Neural cell (in vitro differentiated cells): ENCODE results near the gene TNKS2. TPM values are rescaled to one million over a fixed set of nuclear protein-coding genes. Genes with fewer than 3 reads are reported as not detected.

ENCODE experiments used
- H2AFZ ChIP-seq: fragments of 200-600, 300-800 bp; sonication (generic), shearing (Covaris generic); 2 replicates; pipeline ENCODE4 v1.6.0; 2014; ENCODE audit warnings: low read depth, mild to moderate bottlenecking, antibody characterized with exemption, low read length, moderate library complexity
- H3F3A ChIP-seq: fragments of 200-600 bp; shearing (Covaris generic); 2 replicates; pipeline ENCODE4 v1.6.1; 2016; ENCODE audit warnings: mild to moderate bottlenecking, moderate library complexity, mixed read lengths, antibody characterized with exemption, low read length; ENCODE audit not compliant: insufficient read depth, poor library complexity, severe bottlenecking
- H3K27ac ChIP-seq: fragments of 200-600, 300-800 bp; sonication (generic), shearing (Covaris generic); 2 replicates; pipeline ENCODE4 v1.5.1; 2014; ENCODE audit warnings: mild to moderate bottlenecking, low read length, moderate library complexity
- H3K27me3 ChIP-seq: fragments of 300-800, 200-600 bp; sonication (generic), shearing (Covaris generic); 2 replicates; pipeline ENCODE4 v1.6.0; 2014; ENCODE audit warnings: mild to moderate bottlenecking, low read depth, low read length, moderate library complexity; ENCODE audit not compliant: insufficient read depth
- H3K36me3 ChIP-seq: fragments of 300-800, 200-600 bp; sonication (generic), shearing (Covaris generic); 2 replicates; pipeline ENCODE4 v1.5.1; 2014; ENCODE audit warnings: mild to moderate bottlenecking, antibody characterized with exemption, low read length, moderate library complexity; ENCODE audit not compliant: insufficient read depth
- H3K4me2 ChIP-seq: fragments of 300-800, 200-600 bp; sonication (generic), shearing (Covaris generic); 2 replicates; pipeline ENCODE4 v1.6.0; 2014; ENCODE audit warnings: mild to moderate bottlenecking, low read length
- H3K4me3 ChIP-seq: fragments of 300-800, 200-600 bp; sonication (generic), shearing (Covaris generic); 2 replicates; pipeline ENCODE4 v1.5.1; 2014; ENCODE audit warnings: mild to moderate bottlenecking, low read length, moderate library complexity
- H3K79me2 ChIP-seq: fragments of 200-600 bp; shearing (Covaris generic); replicated peaks from 2 replicates; pipeline ENCODE4 v1.6.0; 2014; ENCODE audit warnings: mild to moderate bottlenecking, low read length, moderate library complexity; ENCODE audit not compliant: insufficient read depth
- H3K9ac ChIP-seq: fragments of 300-800, 200-600 bp; sonication (generic), shearing (Covaris generic); 2 replicates; pipeline ENCODE4 v1.6.1; 2016; ENCODE audit warnings: mild to moderate bottlenecking, low read length, mixed read lengths
- H3K9me2 ChIP-seq: fragments of 200-600 bp; shearing (Covaris generic); 2 replicates; pipeline ENCODE4 v1.6.1; 2016; ENCODE audit warnings: mild to moderate bottlenecking, low read length, mixed read lengths; ENCODE audit not compliant: insufficient read depth
- H3K9me3 ChIP-seq: fragments of 200-600, 300-800 bp; sonication (generic), shearing (Covaris generic); 2 replicates; pipeline ENCODE4 v1.6.1; 2016; ENCODE audit warnings: mild to moderate bottlenecking, mixed run types, low read length, moderate library complexity, mixed read lengths
- H4K20me1 ChIP-seq: fragments of 200-600 bp; shearing (Covaris generic); 2 replicates; pipeline ENCODE4 v1.6.1; 2016; ENCODE audit warnings: mild to moderate bottlenecking, mixed run types; ENCODE audit not compliant: insufficient read depth
- CTCF ChIP-seq: fragments of 450-650 bp; IDR thresholded peaks from 2 replicates; pipeline ENCODE4 v1.5.1; 2014; ENCODE audit warnings: antibody characterized with exemption, mild to moderate bottlenecking, moderate library complexity; ENCODE audit not compliant: poor library complexity, severe bottlenecking
- EP300 ChIP-seq: fragments of 450-650 bp; conservative IDR thresholded peaks from 2 replicates; pipeline ENCODE4 v1.6.1; 2014; ENCODE audit warnings: antibody characterized with exemption, mild to moderate bottlenecking, moderate library complexity; ENCODE audit not compliant: poor library complexity, severe bottlenecking
- EZH2 ChIP-seq: fragments of 200-600, 300-800 bp; shearing (Covaris generic), sonication (generic); IDR thresholded peaks from 2 replicates; pipeline ENCODE4 v1.6.1; 2014; ENCODE audit warnings: antibody characterized with exemption, low read length, borderline replicate concordance, mild to moderate bottlenecking; ENCODE audit not compliant: insufficient read depth, poor library complexity, severe bottlenecking
- MXI1 ChIP-seq: fragments of 450-650 bp; conservative IDR thresholded peaks from 2 replicates; pipeline ENCODE4 v1.6.1; 2014; ENCODE audit warnings: antibody characterized with exemption, mild to moderate bottlenecking; ENCODE audit not compliant: poor library complexity, severe bottlenecking
- POLR2AphosphoS5 ChIP-seq: IDR thresholded peaks from 2 replicates; pipeline ENCODE4 v1.6.1; 2012
- RAD21 ChIP-seq: fragments of 450-650 bp; conservative IDR thresholded peaks from 2 replicates; pipeline ENCODE4 v1.6.1; 2014; ENCODE audit warnings: antibody characterized with exemption, mild to moderate bottlenecking, moderate library complexity
- REST ChIP-seq: IDR thresholded peaks from 2 replicates; pipeline ENCODE4 v1.6.1; 2012; ENCODE audit warnings: borderline replicate concordance
- SMC3 ChIP-seq: fragments of 450-650 bp; conservative IDR thresholded peaks from 2 replicates; pipeline ENCODE4 v1.6.1; 2014; ENCODE audit warnings: antibody characterized with exemption, mild to moderate bottlenecking, moderate library complexity; ENCODE audit not compliant: poor library complexity
- TAF1 ChIP-seq: IDR thresholded peaks from 2 replicates; pipeline ENCODE4 v1.6.1; 2012; ENCODE audit warnings: low read depth
- polyA plus RNA-seq: library from polyadenylated mRNA; depleted of rRNA; stranded (reverse); fragments of >200 nt; gene quantifications from 2 replicates; pipeline ENCODE4 v1.2.3, GENCODE V29; 2014

TNKS2 gene
- polyA plus RNA-seq, 1 donor from 2014 or later = 28.0 TPM

GRCh38 chr10:91775731-91776130 is 22.5 kb upstream of the TNKS2 start:
- no peak overlapping the region for H3K4me3 ChIP-seq
- no peak overlapping the region for H2AFZ ChIP-seq
- TF ChIP-seq EZH2 = no peak
- TF ChIP-seq RAD21 = no peak
- no peak for TF ChIP-seq MXI1
- TF ChIP-seq EP300 = no peak
- TF ChIP-seq REST = no peak
- TF ChIP-seq CTCF = no peak
- TF ChIP-seq POLR2AphosphoS5 = no peak
- TF ChIP-seq SMC3 = no peak
- no peak for TF ChIP-seq TAF1
- no peaks in the 10 kb centered on the region for H3K79me2 ChIP-seq
- no peak overlapping the region for H3K4me2 ChIP-seq
- no peak overlapping the region for H3K27ac ChIP-seq
- no peaks in the 10 kb centered on the region for H3K9me3 ChIP-seq
- no peaks in the 10 kb centered on the region for H4K20me1 ChIP-seq
- H3F3A ChIP-seq = no peaks in the 10 kb centered on the region
- no peaks in the 10 kb centered on the region for H3K27me3 ChIP-seq
- H3K9me2 ChIP-seq = no peaks in the 10 kb centered on the region
- H3K9ac ChIP-seq = no peak overlapping the region
- no peaks in the 10 kb centered on the region for H3K36me3 ChIP-seq

- no peaks in the 10 kb centered on the region for H3K9me3 ChIP-seq
- H3K79me2 ChIP-seq = no peaks in the 10 kb centered on the region
- no peak overlapping the region for H3K9ac ChIP-seq
- H2AFZ ChIP-seq = no peak overlapping the region
- H3K4me3 ChIP-seq = no peak overlapping the region
- no peaks in the 10 kb centered on the region for H3K36me3 ChIP-seq
- H3F3A ChIP-seq = no peaks in the 10 kb centered on the region
- no peak overlapping the region for H3K4me2 ChIP-seq
- TF ChIP-seq EZH2 (no peak), MXI1 (no peak), TAF1 (no peak), POLR2AphosphoS5 (no peak), CTCF (no peak), REST (no peak), RAD21 (no peak), EP300 (no peak), SMC3 (no peak)
- no peaks in the 10 kb centered on the region for H3K27me3 ChIP-seq
- no peak overlapping the region for H3K27ac ChIP-seq
- H3K9me2 ChIP-seq = no peaks in the 10 kb centered on the region
- no peaks in the 10 kb centered on the region for H4K20me1 ChIP-seq
Measured at GRCh38 chr10:91776266-91776665, 22.0 kb upstream of the TNKS2 start.
